ENCODE measurements around the gene RAX. TPM values are rescaled to one million over a fixed set of nuclear protein-coding genes. Genes with fewer than 3 reads are reported as not detected.

Gene RAX
- total RNA-seq, 1 donor from 2014 or later = not detected

GRCh38 chr18:59268127-59268720, 5.0 kb downstream of the RAX start:
- peaks cover 35% of the 10 kb centered on the region for H3K4me1 ChIP-seq

GRCh38 chr18:59267503-59268126, 5.6 kb downstream of the RAX start:
- TF ChIP-seq POLR2A (IDR thresholded peaks at IDR 0.05) (no peak), POLR2AphosphoS5 (IDR thresholded peaks at IDR 0.05; ENCODE audit: insufficient read depth in 1 of 2, low read depth in 1 of 2) (no peak)
- TF ChIP-seq, protein P1, sequence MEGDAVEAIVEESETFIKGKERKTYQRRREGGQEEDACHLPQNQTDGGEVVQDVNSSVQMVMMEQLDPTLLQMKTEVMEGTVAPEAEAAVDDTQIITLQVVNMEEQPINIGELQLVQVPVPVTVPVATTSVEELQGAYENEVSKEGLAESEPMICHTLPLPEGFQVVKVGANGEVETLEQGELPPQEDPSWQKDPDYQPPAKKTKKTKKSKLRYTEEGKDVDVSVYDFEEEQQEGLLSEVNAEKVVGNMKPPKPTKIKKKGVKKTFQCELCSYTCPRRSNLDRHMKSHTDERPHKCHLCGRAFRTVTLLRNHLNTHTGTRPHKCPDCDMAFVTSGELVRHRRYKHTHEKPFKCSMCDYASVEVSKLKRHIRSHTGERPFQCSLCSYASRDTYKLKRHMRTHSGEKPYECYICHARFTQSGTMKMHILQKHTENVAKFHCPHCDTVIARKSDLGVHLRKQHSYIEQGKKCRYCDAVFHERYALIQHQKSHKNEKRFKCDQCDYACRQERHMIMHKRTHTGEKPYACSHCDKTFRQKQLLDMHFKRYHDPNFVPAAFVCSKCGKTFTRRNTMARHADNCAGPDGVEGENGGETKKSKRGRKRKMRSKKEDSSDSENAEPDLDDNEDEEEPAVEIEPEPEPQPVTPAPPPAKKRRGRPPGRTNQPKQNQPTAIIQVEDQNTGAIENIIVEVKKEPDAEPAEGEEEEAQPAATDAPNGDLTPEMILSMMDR (IDR thresholded peaks at IDR 0.05) = no peak
- no peak for DNase-seq (ENCODE audit: extremely low spot score in 2 of 2)
- intact Hi-C loops (cut with DNase I) = no loop called here
- no peaks in the 10 kb centered on the region for H3K36me3 ChIP-seq
- H3K4me3 ChIP-seq = no peak overlapping the region
- H3K27ac ChIP-seq = no peak overlapping the region
- peaks cover 30% of the 10 kb centered on the region for H3K27me3 ChIP-seq
- peaks cover 29% of the 10 kb centered on the region for H3K4me1 ChIP-seq
- no peaks in the 10 kb centered on the region for H3K9me3 ChIP-seq

More at GRCh38 chr18:59268127-59268720, 5.0 kb downstream of the RAX start:
- TF ChIP-seq POLR2A (IDR thresholded peaks at IDR 0.05) = no peak
- TF ChIP-seq POLR2AphosphoS5 (IDR thresholded peaks at IDR 0.05; ENCODE audit: insufficient read depth in 1 of 2, low read depth in 1 of 2) = no peak
- TF ChIP-seq, protein P1 (IDR thresholded peaks at IDR 0.05) = no peak
- Histone ChIP-seq H3K36me3 (no peaks in the 10 kb centered on the region), H3K9me3 (no peaks in the 10 kb centered on the region), H3K27ac (no peak overlapping the region), H3K27me3 (peaks cover 35% of the 10 kb centered on the region), H3K4me3 (no peak overlapping the region)
- intact Hi-C loops (cut with DNase I) = no loop called here
- no peak for DNase-seq (ENCODE audit: extremely low spot score in 2 of 2)

DNA sequence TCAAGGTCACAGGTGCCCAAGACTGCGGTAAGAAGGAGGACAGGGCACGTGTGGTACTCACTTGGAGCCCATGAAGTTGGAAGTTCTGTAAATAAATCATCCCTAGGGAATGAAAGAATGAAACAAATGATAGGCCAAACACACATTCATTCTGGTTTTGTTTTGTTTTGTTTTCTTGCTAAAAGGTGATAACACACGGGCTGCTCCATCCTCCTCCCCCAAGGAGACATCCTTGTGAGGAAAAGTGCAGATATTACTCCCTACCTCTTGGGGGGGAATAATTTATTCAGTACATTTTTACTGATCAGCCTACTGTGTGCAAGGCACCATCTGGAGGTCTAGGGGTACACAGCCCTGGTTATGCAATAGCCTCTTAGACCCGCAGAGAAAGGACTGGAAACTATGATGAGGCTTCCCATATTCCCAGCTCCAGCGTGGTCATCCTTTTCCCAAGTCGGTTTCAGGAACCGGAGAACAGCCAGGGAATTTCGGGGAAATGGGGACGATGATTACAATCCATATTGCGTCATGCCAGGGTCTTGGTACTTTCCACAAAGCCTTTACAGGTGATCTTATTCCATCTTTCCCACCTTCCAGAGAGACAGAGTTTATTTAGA, 6.3 kb downstream of the RAX start:
- H3K36me3 ChIP-seq = no peaks in the 10 kb centered on the region
- H3K27ac ChIP-seq = no peak overlapping the region
- H3K4me3 ChIP-seq = no peak overlapping the region
- DNase-seq (ENCODE audit: extremely low spot score in 2 of 2) = no peak
- H3K4me1 ChIP-seq = peaks cover 23% of the 10 kb centered on the region
- TF ChIP-seq POLR2AphosphoS5 (IDR thresholded peaks at IDR 0.05; ENCODE audit: insufficient read depth in 1 of 2, low read depth in 1 of 2) = no peak
- TF ChIP-seq POLR2A (IDR thresholded peaks at IDR 0.05) = no peak
- TF ChIP-seq, protein P1 (IDR thresholded peaks at IDR 0.05) = no peak
- H3K27me3 ChIP-seq = peaks cover 25% of the 10 kb centered on the region
- intact Hi-C loops (cut with DNase I) = no loop called here
- H3K9me3 ChIP-seq = no peaks in the 10 kb centered on the region

- Histone ChIP-seq H3K27me3 (peaks cover 25% of the 10 kb centered on the region), H3K27ac (no peak overlapping the region), H3K4me1 (peaks cover 20% of the 10 kb centered on the region), H3K36me3 (no peaks in the 10 kb centered on the region), H3K4me3 (no peak overlapping the region), H3K9me3 (no peaks in the 10 kb centered on the region)
- TF ChIP-seq POLR2AphosphoS5 (IDR thresholded peaks at IDR 0.05; ENCODE audit: insufficient read depth in 1 of 2, low read depth in 1 of 2) (no peak), POLR2A (IDR thresholded peaks at IDR 0.05) (no peak)
- TF ChIP-seq, protein P1 (IDR thresholded peaks at IDR 0.05) = no peak
- no peak for DNase-seq (ENCODE audit: extremely low spot score in 2 of 2)
- intact Hi-C loops (cut with DNase I) = no loop called here
Measured at GRCh38 chr18:59266459-59266858, 6.8 kb downstream of the RAX start.

DNA sequence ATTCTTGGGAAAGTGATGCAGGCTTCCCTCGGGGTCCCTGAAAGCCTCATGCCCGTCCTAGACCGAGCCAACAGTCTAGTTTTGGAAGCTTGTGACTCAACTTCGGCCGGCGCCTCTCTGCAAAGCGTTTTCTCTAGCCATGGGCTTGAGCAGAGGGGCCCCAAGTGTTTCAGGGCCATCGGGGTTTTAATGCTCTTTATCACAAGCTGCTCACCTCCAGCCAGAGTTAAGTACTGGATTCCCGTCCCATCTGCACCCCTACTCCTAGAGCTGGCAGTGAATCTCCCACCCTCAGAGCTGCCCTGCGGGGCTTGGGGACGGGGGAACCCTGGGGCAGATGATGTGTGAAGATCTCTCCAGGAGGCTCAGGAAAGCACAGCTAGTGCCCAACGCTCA, 7.3 kb downstream of the RAX start:
- Histone ChIP-seq H3K4me1 (peaks cover 20% of the 10 kb centered on the region), H3K9me3 (no peaks in the 10 kb centered on the region), H3K36me3 (no peaks in the 10 kb centered on the region), H3K27ac (no peak overlapping the region), H3K4me3 (no peak overlapping the region), H3K27me3 (peaks cover 25% of the 10 kb centered on the region)
- TF ChIP-seq, protein P1 (IDR thresholded peaks at IDR 0.05) = no peak
- TF ChIP-seq POLR2A (IDR thresholded peaks at IDR 0.05) = no peak
- TF ChIP-seq POLR2AphosphoS5 (IDR thresholded peaks at IDR 0.05; ENCODE audit: insufficient read depth in 1 of 2, low read depth in 1 of 2) = no peak
- intact Hi-C loops (cut with DNase I) = no loop called here
- no peak for DNase-seq (ENCODE audit: extremely low spot score in 2 of 2)
